Stimulated activated CD8-positive, alpha-beta memory T cell treated with anti-CD3 and anti-CD28 coated beads, Interleukin-4, amount 100 ng/mL, for 4 hours (primary cell): ENCODE data around the gene NCAPH2.
A peak's percentile ranks its signal among the peaks of the same experiment; 100 is the strongest.

ENCODE experiments used
- DNase-seq, 2 donors: peaks; one replicate each; pipeline ENCODE4 v3.0.0-alpha.2; 2020; ENCODE audit warnings: low read depth in 2 of 2, low spot score in 1 of 2

The NCAPH2 gene

GRCh38 chr22:50488886-50489285 is 19.1 kb upstream of the NCAPH2 start:
- DNase-seq = no peak

GRCh38 chr22:50489363-50490243 is 18.4 kb upstream of the NCAPH2 start:
- DNase-seq = no peak

- DNase-seq = no peak
Observed at GRCh38 chr22:50490531-50491308, 17.3 kb upstream of the NCAPH2 start.

- no peak for DNase-seq
Observed at GRCh38 chr22:50497093-50497492, 10.9 kb upstream of the NCAPH2 start.

DNA sequence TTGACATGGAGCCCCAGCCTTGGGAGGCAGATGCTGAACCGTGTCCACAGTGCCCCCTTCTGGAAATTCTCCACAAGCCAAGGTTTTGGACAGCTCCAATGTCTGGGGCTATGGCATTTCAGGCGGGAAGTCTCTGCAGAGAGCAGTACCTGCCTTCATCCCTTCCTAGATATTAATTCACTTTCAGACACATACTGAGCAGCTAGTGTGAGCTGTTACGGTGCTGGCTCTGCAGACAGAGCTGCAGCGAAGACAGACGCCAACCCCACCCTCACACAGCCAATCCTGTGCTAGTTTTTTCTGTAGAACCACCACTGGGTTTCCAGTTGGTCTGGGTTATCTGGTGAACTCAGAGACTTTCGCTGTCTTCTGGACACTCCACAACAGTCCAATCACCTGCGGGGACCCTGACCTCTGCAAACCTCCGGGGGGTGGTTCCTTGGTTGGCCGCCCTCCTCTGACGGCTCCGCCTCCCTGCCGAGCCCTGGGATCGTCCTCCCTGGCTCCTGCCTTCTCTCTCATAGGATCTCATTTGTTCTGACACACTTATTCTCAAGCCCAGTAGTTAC is 9.6 kb upstream of the NCAPH2 start:
- DNase-seq = peak; percentile 42 to 49

GRCh38 chr22:50500452-50500851 is 7.6 kb upstream of the NCAPH2 start:
- DNase-seq = no peak

GRCh38 chr22:50502096-50502495 is 5.9 kb upstream of the NCAPH2 start:
- DNase-seq = no peak

DNA sequence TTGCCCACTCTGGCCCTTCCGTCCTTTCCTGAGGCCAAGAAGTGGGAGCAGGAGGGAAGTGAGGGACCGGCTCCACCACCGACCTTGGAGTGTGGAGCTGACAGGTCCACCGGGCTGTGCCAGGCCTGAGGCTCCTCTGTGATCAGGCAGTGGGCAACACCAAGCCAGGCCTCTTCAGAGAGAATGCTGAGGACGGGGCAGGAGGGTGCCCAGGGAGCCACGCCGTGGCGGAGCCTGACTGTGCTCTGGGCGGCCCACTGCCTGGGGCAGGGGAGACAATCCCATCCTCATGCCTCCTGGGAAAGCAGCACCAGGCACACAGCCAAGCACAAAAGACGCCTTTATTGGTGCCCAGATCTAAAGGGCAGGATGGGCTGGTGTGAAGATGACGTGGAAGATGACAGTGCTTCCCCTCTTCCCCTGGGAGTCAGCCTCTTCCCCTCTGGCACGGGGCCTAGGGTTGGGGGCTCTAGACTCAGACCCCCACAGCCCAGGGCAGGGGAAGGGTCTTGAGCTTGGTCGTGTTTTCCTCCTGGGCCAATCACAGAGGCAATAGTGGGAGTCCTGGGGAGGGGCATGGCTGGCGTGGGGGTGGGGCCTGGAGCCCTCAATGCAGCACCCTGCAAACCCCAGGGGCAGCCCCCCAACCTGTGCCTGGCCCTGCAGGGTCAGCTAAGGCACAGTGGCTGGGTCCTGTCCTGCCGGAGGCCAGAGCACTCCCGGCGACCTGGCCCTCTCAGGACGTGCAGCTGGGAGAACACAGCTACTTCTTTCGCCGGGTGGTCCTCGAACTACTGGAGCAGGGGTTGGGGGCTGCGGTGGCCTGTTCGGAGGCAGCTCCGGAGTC is 5.2 kb upstream of the NCAPH2 start:
- DNase-seq = no peak

DNA sequence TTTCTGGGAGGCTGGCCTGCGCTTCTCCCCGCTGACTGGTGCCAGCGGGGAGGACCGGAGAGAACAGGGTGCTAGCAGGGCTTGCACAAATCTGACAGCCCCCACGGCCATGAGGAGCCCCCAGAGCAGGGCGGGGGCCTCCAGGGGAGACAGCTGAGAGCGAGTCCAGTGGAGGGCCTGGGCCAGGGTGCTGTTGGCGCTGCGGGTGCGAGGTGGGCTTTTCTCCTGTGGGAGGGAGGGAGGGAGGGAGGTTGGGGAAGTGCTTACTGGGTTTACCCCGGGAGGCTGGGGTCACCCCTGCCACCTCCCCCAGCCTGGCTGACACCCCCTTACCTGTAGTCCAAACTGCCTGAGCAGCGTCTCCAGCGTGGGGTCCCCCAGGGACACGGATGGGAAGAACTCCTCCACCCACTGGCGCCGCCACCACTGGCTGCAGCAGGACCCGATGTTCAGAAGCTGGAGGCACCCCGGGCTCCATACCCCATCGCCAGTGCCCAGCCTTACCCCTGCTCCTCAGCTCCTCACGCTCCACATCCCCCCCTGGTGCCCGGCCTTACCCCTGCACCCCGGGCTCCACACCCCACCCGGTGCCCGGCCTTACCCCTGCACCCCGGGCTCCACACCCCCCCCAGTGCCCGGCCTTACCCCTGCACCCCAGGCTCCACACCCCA is 4.4 kb upstream of the NCAPH2 start:
- DNase-seq = no peak

DNA sequence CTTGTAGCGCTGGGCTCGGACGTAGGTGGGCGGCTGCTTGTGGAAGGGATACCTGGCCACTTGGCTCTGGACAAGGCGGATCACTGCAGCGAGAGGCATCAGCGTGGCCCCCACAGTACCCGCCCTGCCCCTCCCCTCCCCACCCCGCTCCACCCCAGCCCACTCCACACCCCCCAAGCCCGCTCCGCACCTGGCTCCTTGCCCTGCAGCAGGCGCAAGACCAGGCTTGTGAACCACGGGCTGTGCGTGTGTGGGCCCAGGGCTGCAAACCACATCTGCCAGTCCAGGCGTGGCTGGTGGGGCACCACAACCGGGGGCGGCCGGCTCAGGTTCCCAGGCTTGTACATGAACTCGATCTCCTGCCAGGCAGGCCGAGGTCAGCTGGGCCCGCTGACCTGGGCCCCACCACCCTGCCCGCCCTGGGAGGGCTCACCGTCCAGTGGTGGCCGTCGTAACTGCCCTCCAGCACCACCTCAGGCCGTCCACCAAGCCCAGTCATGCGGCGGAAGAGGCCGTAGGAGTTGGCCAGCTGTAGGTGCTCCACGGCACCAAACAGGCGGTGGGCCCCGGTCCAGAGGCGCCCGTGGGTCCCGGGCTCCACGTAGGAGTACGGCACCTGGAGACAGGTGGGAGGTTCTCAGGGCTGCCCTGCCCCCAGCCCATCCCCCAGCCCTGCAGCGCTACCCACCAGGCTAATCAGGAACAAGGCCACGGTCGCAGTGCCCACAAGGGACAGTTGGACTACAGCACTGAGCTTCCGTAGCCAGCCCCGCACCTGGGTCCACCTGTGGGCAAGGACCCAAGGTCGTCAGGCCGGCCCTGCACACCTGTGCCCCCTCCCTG is 3.4 kb upstream of the NCAPH2 start:
- DNase-seq = no peak

GRCh38 chr22:50505276-50505775 is 2.7 kb upstream of the NCAPH2 start:
- DNase-seq = no peak

GRCh38 chr22:50505776-50506610 is 2.0 kb upstream of the NCAPH2 start:
- DNase-seq = no peak

DNA sequence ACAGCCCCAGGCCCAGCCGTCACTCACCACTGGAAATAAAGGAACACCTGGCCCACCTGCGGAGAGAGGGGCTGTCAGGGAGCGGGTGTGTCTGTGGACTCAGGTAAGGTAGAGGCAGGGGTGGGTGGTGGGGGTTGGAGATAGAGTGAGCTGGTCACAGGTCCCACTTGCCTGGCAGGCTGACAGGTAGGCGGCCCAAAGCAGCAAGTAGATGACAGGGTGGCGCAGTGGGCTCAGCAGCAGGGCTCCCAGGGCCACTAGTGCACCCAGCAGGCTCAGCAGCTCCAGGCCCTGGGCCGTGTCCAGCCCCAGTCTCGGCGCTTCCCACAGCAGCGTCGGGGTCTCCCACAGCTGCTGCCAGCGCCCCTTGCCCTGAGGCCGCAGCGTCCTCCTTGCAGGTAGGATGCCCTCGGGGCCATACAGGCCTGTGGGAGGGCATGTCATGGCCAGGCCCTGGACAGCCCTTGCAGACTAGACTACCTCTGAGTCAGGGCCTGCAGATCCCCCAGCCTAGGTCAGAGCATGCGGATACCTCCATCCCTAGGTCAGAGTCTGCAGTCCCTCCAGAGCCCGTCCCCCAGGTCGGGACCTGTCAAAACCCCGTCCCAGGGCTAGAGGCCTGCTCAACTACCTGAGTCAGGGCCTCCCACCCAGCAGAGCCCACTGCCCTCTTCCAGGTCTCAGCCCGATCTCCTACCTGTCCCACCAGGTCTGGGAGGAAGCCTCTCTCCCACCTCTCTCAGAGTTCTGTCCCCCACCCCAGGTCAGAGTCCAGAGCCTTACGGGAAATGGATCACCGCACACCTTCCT is 1.2 kb upstream of the NCAPH2 start:
- no peak for DNase-seq

DNA sequence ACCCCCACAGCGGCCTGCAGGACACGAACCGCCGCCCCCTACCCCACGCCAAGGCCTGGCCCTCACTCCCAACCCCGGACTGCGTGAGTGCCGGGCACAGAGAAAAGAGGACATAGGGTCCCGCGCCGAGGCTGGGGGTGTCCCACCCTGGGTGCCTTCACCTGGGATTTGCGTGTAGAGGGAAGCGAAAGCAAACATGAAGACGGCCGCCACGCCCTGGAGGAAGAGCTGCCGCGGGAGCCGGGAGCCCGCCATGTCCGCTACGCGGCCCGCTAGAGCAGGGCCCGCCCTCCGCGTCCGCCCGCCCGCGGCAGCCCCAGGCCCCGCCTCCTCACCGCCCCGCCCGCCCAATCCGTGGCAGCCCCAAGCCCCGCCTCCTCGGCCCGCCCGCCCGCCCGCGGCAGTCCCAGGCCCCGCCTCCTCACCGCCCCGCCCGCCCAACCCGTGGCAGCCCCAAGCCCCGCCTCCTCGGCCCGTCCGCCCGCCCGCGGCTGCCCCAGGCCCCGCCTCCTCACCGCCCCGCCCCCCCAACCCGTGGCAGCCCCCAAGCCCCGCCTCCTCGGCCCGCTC is 518 bp upstream of the NCAPH2 start, which contains the start of gene LMF2:
TSS of gene LMF2 (minus strand) at position 282 of the 570 bp plus-strand sequence. CDS start at position 255, 27 bp downstream.
- peak; percentile 79 to 87 for DNase-seq

- no peak for DNase-seq
Observed at GRCh38 chr22:50508897-50509296, 873 bp downstream of the NCAPH2 start.

DNA sequence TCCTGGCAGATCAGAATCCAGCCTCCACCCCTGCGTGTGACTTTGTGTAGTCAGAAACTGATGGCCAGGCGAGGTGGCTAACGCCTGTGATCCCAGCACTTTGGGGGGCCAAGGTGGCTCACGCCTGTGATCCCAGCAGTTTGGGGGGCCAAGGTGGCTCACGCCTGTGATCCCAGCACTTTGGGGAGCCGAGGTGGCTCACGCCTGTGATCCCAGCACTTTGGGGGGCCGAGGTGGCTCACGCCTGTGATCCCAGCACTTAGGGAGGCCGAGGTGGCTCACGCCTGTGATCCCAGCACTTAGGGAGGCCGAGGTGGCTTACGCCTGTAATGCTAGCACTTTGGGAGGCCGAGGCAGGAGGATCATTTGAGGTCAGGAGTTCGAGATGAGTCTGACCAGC is 5.2 kb downstream of the NCAPH2 start:
- DNase-seq = no peak

DNA sequence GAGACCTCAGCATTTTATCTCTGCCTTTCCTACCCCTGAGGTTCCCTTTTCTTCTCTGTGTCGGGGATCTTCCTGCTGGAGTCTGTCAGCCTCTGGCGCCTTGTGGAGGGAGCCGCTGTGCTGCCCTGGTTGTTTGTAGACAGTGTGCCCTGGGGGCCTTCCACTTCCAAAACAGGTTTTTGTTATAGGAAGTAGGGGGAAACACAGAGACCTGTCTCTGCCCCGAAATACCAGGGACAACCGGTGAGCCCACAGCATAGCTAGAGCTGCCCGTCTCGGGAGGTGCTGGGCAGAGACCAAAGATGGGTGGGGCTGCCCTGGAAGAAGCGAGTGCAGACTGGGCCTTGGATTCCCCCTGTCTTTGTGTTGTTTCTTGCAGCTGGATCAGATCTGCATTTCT is 8.0 kb downstream of the NCAPH2 start:
- DNase-seq = no peak
